A549 (cell line): ENCODE results near the gene SELENOO.

Source experiments
- KDM5A ChIP-seq: fragments of 200-600 bp; sonication (generic); IDR thresholded peaks from 2 replicates; pipeline ENCODE4 v1.6.1; 2016; ENCODE audit warnings: antibody characterized with exemption, mild to moderate bottlenecking
- POLR2A ChIP-seq: IDR thresholded peaks from 2 replicates; pipeline ENCODE4 v1.6.1; 2012; ENCODE audit warnings: mild to moderate bottlenecking, low read length
- RAD21 ChIP-seq, 2 experiments: fragments of >200 bp in 1 of 2; sonication (Bioruptor Twin) in 1 of 2; formaldehyde crosslinking in 1 of 2; IDR thresholded peaks in 1 of 2; conservative IDR thresholded peaks in 1 of 2; 2 replicates in 1 of 2; 3 replicates in 1 of 2; pipeline ENCODE4 v1.6.1; 2012 to 2018; ENCODE audit warnings: inconsistent platforms in 1 of 2
- RCOR1 ChIP-seq: fragments of 150-350 bp; IDR thresholded peaks from 2 replicates; pipeline ENCODE4 v1.6.1; 2014; ENCODE audit warnings: antibody characterized with exemption, low read length, low read depth
- ZFP36 ChIP-seq: fragments of 450-650 bp; IDR thresholded peaks from 2 replicates; pipeline ENCODE4 v1.6.1; 2014; ENCODE audit warnings: borderline replicate concordance; ENCODE audit not compliant: partially characterized antibody
- TF ChIP-seq, protein P1 (sequence below): fragments of >200 bp; sonication (Bioruptor Twin); formaldehyde crosslinking; IDR thresholded peaks from 3 replicates; pipeline ENCODE4 v1.5.1; 2016
- TF ChIP-seq, protein P2 (sequence below): IDR thresholded peaks from 2 replicates; pipeline ENCODE4 v1.6.1; 2012
- TF ChIP-seq, protein P3 (sequence below): fragments of >200 bp; sonication (Bioruptor Twin); formaldehyde crosslinking; IDR thresholded peaks from 3 replicates; pipeline ENCODE4 v1.6.1; 2016

DNA sequence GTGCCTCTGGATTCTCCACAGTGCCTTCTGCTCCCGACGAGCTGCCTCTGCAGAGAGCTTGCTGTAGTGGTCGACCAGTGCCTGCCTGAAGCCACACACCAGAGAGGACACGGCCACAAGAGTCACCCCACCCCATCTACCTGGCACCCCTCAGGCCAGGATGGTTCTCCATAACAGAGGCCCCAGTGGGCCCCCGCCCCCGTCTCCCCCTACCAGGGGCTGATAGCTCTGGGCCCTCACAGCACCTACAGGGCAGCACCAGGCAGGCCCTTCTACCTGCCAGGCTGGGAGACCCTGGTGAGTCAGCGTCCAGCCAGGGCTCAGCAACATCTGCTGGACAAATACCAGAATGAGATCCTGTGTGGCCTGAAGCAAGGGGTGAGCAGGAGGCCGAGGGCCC lies 21.7 kb downstream of the SELENOO start:
- TF ChIP-seq, protein P1, sequence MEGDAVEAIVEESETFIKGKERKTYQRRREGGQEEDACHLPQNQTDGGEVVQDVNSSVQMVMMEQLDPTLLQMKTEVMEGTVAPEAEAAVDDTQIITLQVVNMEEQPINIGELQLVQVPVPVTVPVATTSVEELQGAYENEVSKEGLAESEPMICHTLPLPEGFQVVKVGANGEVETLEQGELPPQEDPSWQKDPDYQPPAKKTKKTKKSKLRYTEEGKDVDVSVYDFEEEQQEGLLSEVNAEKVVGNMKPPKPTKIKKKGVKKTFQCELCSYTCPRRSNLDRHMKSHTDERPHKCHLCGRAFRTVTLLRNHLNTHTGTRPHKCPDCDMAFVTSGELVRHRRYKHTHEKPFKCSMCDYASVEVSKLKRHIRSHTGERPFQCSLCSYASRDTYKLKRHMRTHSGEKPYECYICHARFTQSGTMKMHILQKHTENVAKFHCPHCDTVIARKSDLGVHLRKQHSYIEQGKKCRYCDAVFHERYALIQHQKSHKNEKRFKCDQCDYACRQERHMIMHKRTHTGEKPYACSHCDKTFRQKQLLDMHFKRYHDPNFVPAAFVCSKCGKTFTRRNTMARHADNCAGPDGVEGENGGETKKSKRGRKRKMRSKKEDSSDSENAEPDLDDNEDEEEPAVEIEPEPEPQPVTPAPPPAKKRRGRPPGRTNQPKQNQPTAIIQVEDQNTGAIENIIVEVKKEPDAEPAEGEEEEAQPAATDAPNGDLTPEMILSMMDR, result no peak
- TF ChIP-seq, protein P2, sequence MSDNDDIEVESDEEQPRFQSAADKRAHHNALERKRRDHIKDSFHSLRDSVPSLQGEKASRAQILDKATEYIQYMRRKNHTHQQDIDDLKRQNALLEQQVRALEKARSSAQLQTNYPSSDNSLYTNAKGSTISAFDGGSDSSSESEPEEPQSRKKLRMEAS, result no peak
- TF ChIP-seq, protein P3, sequence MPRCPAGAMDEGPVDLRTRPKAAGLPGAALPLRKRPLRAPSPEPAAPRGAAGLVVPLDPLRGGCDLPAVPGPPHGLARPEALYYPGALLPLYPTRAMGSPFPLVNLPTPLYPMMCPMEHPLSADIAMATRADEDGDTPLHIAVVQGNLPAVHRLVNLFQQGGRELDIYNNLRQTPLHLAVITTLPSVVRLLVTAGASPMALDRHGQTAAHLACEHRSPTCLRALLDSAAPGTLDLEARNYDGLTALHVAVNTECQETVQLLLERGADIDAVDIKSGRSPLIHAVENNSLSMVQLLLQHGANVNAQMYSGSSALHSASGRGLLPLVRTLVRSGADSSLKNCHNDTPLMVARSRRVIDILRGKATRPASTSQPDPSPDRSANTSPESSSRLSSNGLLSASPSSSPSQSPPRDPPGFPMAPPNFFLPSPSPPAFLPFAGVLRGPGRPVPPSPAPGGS, result no peak
- TF ChIP-seq RCOR1, result no peak
- no peak for TF ChIP-seq RAD21 (conservative IDR thresholded peaks at IDR 0.05 in 1 of 2, IDR thresholded peaks at IDR 0.05 in 1 of 2)
- no peak for TF ChIP-seq ZFP36
- no peak for TF ChIP-seq KDM5A
- no peak for TF ChIP-seq POLR2A
